Measurements from ENCODE around the gene HP1BP3.
"Not testable (repeated sequence)": the region's sequence is repeated elsewhere in the genome, so short reads cannot be mapped to it uniquely, and the experiment has no call there.

The HP1BP3 gene

DNA sequence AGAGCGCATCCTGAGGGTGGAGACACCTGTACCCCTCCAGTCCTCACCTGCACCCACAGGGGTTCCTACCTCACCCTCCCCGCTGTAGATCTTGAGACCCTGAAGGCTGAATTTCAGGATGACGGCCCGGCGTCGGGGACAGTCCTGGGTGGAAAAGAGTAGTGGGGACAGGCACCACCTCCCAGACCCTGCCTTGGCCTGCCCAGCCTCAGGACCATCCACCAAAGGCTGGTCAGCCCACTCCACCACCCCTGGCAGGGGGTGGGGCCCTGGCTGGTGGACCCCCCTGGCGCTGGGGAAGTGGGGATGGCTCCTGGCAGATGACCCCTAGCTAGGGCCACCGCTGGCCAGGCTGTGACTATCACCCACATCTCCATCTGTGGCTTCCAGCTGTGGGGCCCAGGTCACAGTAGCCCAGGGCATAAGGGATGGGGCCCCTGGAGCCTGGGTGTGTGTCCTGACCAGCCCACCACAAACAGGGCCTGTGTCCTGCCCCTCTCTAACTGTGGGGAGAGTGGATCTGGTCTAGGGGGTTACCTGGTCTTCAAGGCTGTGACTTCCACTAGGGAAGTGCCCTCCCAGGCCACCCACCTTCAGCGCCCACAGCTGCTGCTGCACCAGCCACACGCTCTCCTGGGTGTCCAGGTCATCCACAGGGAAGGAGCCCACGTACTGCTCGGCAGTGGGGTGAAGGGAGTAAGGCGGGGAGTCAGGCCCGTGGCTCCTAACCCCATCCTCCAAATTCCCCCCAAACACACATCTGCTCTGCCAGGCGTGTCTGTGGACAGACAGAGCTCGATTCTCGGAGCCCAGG is 60.0 kb downstream of the HP1BP3 start:
- DNase-seq = no peak

DNA sequence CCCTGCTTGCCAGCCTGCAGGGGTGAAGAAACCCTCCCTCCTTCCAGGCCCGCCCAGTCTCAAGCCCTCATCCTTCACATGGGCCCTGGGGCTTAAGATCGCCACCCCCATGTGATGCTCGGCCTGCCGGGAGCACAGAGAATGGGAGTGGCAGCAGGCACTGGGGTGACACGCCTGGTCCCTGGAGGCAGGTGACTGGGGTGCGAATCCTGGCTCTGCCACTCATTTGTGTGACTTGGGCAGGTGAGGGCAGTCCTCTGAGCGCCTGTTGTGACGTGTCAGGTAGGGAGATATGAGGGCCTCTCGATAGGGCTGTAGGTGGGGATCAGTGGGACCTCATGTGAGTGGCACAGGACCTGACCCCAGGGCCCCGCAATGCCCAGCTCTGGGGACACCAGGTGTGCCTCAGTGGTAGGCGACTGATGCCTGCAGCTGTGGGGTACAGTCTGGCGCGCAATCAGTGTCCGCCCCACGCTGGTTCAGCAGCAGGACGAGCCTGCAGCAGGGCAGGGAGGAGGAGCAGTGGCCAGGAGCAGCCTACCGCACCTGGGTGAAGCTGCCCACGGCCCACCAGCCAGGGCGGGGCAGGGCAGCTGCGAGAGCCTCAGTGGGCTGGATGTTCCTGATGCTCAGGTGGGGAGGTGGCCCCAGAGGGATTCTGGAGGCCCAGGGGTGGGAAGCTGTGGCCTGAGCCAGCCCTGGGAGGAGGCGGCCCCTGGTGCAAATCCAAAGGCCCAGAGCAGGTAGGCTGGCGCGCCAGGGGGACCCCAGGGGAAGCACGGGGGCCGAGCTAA is 60.8 kb downstream of the HP1BP3 start:
- no peak for DNase-seq

DNA sequence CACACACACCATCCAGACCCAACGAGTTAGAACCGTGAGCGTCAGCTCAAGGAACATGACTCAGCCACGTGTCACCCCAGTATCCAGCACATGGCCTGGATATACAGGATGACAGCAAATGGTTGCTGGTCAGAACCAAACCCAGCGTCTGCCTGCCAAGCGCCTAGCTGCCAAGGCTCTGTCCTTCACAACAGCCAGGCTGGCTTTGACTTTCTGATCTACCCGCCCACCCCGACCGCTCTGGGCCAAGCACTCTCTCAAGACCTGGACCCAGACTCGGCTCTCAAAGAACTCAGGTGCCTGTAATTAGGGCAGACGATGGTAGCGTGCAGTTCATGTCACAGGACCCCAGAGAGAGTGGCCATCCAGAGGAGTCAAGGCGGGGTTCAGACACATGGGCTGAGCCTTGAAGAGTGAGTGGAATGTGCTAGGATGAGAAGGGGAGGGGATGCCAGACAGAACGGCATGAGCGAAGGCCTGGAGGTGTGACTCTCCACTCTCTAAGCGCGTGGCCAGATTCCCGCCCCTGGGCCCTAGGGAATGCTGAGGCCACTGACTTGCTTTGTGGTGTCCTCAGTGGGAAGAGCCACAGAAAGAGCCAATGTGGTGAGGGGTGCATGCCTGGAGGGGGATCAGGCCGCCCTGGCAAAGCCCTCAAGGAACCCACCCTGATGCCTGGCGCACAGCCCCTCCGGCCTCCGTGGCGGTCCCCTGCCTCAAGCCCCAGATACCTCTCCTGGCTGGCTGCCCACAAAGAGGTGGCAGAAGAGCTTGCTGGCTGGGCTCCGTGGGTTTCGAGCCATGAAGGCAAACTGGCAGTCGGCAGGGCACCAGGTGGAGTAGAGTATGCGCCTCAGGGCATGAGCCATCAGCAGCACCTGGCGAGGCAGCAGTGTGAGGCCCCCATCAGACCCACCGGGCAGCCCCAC is 61.7 kb downstream of the HP1BP3 start:
- DNase-seq = peak; percentile 67

- DNase-seq = no peak
Measured at GRCh38 chr1:20724364-20725188, 62.5 kb downstream of the HP1BP3 start.

DNA sequence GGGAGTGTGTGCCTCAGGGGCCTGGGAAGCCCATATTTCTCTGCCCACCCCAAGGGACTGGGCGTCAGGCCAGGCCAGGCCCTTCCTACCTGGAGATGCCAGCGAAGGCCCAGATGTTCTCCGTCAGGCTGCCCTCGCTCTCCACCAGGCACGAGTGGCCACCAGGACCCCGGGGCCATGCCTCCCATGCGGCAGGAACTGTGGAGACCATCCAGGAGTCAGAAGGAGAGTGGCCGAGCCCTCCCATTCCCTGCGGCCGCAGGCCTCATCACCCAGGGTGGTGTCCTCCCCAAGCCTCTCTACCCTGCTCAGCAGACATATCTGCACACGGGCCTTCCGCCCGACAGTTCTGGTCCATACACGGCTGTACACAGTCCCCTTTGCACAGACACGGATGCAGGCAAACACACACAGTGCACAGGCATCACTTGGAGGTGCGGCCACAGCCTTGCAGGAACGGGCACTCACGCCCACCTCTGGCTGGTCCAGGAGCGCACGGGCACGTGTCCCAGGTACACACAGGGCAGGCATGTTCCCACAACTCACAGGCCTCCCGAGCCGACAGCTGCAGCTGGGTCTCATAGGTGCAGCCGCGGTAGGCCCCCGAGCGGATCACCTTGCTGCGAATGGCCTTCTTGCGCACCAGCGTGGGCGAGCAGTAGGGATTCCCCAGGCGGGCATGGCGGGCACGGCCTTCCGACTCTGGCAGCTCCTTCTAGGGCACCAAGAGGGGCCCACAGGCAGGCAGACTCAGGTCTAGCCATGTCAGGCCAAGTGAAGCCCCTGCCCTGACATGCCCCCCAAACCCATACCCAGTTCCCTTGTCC is 63.4 kb downstream of the HP1BP3 start:
- no peak for DNase-seq

- no peak for DNase-seq
Measured at GRCh38 chr1:20723159-20723536, 64.0 kb downstream of the HP1BP3 start.

GRCh38 chr1:20721117-20722061 is 65.7 kb downstream of the HP1BP3 start:
- DNase-seq = no peak

- no peak for DNase-seq
Measured at GRCh38 chr1:20720631-20721091, 66.4 kb downstream of the HP1BP3 start.

- DNase-seq = no peak
Measured at GRCh38 chr1:20719871-20720620, 67.1 kb downstream of the HP1BP3 start.

DNA sequence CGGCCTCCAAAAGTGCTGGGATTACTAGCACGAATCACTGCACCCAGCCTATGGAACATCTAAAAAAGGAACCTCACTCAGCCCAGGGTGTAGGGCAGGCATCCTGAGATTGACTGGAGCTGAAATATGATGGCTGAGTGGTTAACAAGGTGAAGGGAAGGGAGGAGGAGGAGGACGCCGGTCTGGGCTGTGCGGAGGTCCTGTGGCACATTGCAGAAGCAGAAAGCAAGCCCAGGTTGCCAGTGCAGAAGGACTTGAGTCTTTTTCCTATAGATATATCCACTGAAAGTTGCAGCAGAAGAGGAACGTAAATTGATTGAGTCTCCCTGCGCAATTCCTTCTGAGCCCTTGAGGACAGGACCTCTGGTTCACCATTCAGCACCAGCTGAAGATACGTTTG is 67.8 kb downstream of the HP1BP3 start:
- no peak for DNase-seq

- not testable (repeated sequence) for DNase-seq
Measured at GRCh38 chr1:20718343-20718882, 68.7 kb downstream of the HP1BP3 start.

DNA sequence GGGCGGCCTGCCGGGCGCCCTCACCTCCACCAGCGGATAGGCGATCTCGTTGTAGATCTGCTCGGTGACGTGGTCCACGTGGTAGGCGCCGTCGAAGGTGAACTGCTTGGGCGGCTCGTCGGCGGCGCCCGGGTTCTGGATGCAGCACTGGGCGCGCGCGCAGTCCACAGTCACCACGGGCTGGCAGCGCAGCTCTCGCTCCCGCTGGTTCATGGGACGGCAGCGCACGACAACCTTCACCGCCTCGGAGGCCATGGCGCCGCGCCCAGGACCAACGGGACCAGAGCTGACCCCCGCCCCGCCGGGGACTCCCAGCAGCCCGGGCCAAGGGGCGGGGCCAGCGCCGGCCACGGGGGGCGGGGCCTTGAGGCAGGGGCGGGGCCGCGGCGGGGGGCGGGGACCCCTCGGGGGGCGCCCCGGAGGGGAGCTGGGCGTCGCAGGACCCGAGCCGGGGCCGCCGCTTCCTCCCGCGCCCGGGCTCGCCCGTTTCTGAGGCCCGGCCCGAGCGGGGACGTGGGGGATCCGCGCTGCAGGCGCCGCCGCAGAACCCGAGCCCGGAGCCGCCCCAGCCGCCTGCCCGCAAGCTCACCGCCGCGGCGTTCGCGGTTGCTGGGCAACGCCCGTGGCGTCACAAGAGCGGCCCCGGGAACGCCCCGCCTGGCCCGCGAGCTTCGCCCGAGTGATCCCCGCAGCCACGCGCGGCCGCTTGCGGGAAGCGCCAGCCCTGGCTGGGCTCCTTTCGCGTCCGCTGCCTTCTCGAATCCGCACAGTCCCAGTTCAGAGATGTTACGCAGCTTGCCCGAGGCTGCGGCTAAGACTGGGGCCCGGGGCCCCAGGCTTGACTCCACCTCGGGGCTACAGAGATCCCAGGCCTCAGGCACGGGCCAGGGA is 69.4 kb downstream of the HP1BP3 start, which contains the start of gene KIF17:
KIF17 (minus strand) TSS at position 556 of the 891 bp plus-strand sequence; CDS start at position 255, 301 bp downstream.
- DNase-seq = peak; percentile 71

- no peak for DNase-seq
Measured at GRCh38 chr1:20716232-20716631, 70.9 kb downstream of the HP1BP3 start.

DNA sequence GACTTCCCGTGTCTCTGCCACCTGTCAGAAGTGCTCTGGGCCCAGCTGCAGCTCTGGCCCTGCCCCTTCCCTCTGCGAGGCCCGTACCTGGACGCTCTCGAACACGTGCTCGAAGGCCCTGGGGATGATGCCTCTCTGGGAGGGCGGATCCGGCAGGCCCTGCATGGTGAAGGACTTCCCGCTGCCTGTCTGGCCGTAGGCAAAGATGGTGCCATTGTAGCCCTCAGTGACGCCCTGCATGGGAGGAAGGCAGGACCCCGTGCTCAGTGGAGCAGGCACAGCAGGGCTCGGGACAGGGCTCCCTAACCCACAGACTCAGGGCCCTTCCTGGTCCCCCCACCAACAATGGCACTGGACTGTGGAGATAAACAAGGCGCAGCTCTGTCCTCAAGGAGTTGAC is 71.7 kb downstream of the HP1BP3 start:
- DNase-seq = no peak

DNA sequence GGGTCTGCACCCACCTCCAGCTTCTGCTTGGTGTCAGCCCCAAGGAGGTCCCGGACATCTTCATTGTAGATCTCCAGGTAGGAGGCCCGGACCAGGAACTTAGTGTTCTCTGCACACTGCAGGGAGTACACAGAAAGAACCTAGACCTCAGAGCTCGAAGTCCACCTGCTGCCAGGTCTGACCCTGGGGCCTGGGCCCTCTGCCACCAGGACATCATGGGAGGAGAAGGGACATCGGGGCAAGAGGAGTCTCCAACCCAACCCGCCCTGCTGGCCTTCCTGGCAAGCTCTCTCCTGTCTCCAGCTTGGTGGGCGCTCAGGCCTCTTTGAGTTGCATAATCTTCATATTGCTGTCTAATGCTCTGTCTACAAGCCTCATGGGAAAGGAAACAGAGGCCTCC is 73.7 kb downstream of the HP1BP3 start:
- no peak for DNase-seq

DNA sequence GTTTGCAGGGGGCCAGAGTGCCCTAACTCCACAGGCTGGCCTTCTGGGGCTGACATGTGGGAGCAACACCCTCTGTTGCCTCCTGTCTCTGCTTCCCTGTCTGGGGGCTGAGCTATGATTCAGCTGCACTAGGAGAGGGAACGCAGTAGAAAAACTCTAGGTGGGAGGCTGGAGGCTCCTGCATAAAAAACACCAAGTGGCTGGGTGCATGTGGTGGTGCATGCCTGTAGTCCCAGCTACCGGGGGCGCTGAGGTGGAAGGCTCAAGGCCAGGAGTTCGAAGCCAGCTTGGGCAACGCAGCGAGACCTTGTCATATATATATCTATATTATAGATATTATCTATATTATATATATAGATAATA is 74.9 kb downstream of the HP1BP3 start:
- no peak for DNase-seq
